HG03159 (cell line): Measurements from ENCODE around the gene SEC16A.

Experiments
- ATAC-seq: cut with Tn5 transposase; IDR thresholded peaks from one replicate; pipeline ENCODE4 v1.9.1; 2021; ENCODE audit warnings: mild to moderate bottlenecking, moderate library complexity; ENCODE audit not compliant: unreplicated experiment

SEC16A gene

DNA sequence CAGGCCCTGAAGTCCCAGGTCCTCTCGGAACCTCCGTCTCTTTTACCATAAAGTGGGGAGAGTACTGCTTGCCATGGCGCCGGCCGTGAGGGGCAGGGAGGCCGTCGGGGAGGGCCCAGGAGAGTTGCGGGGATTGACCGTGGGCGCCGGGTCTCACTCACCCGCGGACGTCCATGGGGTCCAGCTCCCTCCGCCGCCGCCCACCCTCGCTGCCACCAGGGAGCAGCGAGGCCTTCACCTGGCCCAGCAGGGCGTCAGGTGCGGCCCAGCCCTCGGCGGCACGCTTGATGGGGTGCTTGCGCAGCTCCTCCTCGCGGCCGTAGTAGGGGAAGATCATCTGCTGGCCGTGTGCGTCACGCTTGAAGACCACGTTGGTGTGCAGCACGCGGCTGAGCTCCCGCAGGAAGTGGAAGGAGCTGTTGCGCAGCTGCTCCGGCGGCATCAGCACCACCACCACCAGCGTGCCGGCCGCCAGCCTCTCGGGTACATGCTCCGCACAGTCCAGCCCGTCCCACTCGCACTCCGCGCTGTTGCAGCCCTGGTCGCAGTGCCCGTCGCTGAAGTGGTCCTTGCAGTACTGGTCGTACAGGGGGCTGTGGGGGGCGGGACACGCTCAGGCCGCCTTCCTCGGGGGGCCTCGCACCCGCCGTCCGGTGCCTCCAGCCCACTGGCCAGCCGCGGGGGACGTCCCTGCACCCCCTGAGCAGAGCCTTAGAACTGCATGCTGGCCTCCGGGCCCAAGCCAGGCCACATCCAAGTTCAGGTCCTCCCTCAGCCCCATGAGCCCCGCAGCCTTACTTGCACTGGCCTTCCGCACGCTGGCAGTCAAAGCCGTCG, 21.9 kb upstream of the SEC16A start:
- no peak for ATAC-seq

DNA sequence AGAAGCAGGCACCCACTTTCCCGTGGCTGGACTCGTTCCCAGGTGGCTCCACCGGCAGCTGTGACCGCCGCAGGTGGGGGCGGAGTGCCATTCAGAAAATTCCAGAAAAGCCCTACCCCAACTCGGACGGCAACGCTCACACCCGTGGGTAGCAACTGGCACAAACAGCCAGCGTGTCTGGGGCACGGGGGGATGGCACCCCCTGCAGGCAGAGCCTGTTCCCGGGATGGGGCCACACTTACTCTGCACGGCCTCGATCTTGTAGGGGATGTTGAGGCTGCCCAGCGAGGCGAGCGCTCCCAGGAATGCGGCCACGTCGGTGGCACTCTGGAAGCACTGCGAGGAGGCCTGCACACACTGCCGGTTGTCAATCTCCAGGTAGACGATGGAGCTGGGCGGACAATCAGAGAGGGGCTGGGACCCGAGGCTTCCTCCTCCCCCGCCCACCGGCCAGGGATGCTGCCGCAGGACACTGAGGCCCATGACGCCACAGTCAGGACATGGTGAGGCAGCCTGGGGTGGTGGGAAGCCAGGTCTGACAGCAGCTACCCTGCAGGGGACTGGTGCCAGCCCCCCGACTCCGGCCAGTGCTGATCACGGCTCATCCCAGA, 20.2 kb upstream of the SEC16A start:
- ATAC-seq: no peak

DNA sequence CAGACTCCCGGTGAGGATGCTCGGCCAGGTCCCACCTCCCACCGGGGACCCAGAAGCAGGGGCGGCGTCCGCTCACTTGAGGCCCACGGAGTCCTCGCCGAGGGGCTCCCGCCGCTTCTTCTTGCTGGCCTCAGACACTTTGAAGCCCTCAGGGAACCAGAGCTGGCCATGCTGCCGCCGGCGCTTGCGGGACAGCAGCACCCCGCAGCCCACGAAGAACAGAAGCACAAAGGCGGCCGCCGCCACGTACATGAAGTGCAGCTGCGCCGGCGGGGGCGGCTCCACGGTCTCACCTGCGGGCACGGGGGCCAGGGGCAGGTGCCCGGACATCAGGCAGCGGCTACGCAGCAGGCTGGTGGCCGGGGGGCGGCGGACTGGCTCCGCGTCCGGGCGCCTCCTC, 19.4 kb upstream of the SEC16A start:
- ATAC-seq: no peak

DNA sequence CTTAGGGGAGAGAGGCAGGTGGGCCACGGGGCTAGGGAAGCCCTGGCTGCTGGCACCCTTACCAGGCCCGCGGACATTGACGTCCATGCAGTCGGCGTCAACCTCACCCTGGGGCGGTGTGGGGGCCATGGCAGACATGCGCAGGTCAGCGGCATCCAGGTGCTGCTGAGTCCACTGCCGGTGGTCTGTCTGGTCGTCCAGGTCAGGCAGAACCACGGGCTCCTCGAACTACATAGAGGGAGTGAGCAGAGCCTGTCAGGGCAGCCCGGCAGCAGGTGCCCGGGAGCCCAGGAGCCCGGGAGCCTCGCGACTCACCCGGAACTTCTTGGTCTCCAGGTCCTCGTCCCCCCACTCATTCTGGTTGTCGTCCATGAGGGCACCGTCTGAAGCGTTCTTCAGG, 18.8 kb upstream of the SEC16A start:
- no peak for ATAC-seq

DNA sequence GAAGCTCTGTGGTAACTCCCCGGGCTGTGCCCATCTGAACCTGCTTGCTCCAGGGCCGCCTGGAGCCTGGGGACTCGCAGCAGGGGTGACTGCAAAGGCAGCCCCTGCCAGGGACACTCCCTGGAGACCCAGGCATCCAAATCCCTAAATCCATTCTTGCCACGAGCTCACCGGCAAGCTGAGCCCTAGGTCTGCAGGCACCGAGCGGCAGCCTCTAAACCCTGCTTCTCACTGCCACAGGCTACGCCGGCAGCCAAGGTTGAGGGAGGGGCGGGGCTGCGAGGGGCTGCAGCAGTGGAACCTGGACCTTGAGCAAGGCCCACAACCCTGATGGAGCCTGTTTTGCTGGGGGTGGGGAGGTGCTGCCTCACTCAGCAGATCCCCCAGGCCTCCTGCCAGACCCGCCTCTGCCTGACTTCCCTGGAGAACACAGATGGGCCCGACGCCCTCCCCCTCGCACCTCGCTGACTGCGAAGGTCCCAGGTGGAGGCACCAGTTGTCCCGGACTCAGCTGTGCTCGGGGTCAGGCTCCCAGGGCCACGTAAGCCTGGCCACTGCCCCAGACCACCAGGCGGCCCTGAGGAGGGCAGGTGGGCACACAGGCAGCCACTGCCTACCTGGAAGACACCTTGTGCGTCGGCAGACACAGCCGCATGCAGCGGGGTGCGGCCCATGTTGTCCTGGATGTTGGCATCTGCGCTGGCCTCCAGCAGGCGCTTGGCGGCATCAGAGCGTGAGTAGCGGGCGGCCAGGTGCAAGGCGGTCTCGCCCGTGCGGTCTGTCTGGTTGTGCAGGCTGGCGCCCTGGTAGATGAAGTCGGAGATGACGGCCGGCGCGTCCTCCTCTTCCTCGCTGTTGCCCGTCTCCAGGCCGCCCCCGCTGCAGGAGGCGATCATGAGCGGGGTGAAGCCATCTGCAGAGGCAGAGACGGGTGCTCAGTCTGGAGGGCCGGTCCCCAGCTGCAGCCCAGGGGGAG, 17.4 kb upstream of the SEC16A start:
- no peak for ATAC-seq

DNA sequence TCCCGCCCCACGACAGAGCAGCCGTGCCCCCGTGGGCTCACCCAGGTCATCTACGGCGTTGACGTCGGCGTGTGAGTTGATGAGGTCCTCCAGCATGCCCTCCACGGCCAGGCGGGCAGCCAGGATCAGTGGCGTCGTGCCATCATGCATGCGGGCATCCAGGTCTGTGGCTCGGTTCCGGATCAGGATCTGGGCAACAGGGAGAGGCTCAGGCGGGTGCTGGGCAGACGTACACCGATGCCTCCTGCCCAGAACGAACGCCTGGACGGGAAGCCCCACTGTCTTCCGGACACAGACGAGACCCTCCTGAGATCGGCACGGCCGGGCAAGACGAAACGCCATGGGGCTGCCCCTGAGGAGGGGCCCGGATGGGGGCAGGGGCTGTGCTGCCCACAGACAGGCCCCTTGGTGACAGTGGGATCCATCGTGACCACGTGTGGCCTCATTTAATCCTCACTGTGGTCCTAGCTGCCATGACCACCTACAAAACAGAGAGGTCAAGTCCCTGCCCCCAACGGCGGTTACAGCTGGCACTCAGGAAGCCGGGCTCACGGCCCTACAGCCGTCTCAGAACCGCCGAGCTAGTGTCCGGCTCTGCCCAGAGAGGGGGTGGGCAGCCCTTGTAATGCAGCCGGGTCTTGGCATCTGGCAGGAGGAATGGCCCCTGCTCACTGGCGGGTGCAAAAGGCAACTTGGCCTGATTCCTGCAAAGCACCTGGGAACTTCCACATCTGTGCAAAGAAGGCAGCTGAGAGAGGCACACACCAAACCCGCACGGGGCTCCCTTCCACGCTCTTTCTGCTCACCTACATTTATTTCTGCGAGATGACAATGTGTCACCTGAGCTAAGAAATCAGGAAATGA, 16.5 kb upstream of the SEC16A start:
- ATAC-seq: no peak

DNA sequence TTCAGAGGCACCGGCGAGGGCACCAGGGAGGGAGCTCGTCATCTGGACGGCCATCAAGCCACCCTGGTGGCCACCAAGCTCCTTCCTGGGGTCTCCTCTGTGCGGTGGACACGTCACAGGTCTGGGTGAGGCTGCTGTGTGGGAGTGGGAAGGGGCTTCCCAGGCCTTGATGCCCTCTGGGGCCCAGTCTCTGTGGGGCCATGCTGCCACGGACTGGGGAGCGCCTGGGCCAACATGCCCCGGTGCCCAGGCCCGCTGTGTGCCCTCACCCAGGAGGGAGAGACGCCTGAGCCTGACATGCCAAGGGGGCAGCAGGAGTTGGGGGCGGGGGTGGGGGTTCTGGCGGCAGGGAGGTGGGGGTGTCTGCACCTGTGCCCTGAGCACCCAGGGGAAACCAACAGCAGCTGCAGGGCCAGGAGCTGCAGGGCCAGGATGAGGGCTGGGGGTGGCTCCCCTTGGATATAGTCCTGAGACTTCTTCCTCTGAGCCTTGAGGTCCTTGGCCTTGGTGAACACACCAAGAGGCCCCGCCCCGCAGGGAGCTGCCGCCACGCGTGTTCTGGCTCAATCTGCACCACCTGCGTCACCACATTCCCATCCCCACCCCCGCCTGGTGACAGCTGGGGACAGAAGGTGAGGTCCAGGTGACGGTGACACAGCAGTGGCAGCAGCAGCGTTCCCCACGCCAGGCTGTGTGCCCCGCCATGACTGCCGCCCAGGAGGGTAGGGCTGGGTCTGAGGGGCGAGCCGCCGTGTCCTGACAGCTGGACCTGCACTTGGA, 15.3 kb upstream of the SEC16A start:
- no peak for ATAC-seq

DNA sequence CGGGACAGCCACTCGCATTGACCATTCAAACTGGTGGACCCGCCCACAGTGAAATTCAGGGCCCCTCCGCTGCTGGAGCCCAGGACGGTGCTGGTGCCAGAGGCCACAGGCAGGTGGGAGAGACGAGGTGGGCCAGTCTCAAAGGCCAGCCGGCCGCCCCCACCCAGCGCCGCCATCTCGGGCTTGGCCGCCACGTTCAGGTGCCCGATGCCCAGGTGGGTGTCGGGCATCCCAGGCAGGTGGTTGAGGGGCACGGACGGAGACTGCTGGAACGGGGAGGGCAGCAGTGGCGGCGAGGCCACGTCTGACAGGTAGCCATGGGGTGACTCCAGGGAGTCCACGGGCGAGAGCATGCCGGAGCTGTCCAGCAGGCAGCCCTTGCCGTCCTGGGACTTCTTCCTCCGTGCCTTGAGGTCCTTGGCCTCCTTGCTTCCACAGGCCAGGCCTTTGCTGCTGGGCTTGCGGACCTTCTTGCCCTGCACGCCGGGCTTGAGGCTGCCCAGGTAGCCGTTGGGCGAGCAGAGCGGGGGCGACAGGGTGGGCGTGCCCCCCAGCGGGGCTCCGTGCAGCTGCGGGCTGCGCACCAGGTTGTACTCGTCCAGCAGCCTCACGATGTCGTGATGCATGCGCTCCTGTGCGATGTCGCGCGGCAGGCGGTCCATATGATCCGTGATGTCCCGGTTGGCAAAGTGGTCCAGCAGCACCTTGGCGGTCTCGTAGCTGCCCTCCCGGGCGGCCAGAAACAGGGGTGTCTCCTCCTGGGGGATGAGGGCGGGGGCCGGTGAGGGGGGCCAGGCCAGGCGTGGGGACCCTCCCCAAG, 14.2 kb upstream of the SEC16A start:
- no peak for ATAC-seq

DNA sequence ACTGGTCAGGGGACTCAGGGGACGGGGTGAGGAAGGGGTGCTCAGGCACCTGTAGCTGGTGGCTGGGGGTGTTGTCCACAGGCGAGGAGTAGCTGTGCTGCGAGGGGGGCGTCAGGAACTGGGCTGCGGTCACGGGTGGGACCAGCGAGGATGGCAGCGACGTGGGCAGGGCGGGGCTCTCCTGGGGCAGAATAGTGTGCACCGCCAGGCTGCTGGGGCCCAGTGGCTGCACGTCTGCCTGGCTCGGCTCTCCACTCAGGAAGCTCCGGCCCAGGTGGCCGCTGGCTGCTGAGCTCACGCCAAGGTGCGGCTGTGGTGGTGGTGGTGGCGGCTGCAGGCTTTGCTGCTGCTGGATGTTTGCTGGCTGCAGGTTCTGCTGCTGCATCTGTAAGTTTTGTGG, 13.3 kb upstream of the SEC16A start:
- no peak for ATAC-seq

DNA sequence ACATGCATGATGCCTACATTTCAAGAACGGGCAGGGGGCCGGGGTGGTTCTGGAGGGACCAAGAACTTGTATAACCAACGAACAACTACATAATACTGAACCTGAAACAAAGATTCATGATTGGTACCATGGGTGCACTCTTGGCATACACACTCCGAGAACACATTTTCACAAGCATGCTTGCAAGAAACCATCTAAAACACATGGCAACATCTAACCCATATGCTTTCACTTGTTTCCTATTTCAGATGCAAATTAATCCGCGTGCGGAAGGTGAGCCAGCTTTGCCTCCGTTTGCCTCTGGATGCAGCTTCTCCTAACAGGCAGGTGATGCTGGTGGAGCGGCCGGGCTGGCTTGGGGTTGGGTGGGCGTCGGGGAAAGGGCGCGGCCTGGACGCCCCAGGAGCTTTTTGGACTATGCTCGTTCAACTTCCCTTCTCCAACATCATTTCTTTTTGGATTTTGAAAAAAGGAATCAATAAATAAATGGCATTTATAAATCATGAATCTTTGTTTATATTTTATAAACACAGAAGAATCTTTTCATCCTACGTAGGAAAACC, 12.5 kb upstream of the SEC16A start:
- ATAC-seq: no peak

DNA sequence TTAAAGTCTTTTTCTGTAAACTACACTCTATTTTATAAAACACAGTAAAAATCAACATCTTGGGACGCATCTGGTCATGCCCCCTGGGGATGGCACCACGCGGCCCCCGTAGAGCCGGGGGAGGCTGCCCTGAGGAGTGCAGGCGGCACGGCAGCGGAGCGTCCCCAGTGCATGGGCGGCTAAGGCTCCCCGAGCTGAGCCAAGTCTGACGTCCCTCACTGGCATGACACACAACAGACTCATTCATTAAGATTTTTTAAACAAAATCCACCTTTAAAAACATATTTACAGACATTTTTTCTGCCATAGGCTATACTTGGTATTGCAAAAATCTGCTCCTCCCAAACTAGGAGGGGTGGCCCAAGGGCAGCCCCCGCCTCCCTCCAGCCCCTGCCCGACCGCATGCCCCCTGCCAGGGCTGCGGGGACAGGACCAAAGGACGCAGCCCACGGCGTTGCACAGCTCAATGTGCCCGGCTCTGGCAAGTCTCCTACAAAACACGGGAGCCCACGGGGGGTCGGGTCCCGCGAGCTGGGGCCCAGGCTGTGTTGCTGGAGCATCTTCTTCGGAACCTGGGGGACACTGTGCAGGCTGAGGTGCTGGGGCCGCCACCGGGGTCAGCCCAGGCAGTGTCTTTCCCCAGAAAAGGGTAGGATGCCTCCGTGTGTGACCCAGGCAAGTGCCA, 11.8 kb upstream of the SEC16A start:
- ATAC-seq: no peak

DNA sequence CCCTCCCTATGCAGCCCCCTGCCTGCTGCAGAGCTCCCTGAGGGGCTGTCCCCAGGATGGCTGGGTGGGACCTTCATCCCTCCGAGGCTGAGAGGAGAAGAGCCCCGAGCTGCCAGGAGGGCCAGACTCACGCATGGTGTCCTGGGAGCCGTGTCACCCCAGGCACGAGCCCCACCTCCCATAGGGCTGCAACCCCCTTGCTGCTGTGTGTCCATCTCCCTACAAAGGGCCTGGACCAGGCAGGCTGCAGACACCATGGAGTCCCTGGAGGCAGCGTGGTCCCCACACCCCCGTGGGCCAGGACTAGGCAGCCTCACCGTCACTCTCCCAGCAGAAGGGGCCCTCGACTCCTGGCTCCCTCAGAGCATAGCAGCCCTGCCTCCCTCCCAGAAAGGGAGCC, 11.2 kb upstream of the SEC16A start:
- ATAC-seq: no peak

DNA sequence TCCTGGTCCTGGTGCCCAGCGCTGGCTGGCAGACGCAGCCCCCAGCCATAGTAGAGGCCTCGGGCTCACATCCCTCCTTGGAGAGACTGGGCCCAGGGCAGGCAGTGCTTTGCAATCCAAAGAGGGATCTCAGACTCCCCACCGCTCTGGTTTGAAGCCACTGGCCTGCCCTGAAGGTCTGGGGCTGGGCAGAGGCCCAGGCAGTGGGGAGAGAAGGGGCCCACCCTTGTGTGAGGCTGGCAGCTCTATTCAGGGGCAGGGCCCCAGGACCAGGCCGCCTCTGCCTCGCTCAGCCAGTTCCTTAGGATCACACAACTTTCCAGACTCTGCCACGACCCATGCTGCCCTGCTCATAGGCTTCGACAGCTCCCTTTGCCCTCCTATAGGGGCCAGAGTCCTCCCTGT, 10.7 kb upstream of the SEC16A start:
- ATAC-seq: no peak

DNA sequence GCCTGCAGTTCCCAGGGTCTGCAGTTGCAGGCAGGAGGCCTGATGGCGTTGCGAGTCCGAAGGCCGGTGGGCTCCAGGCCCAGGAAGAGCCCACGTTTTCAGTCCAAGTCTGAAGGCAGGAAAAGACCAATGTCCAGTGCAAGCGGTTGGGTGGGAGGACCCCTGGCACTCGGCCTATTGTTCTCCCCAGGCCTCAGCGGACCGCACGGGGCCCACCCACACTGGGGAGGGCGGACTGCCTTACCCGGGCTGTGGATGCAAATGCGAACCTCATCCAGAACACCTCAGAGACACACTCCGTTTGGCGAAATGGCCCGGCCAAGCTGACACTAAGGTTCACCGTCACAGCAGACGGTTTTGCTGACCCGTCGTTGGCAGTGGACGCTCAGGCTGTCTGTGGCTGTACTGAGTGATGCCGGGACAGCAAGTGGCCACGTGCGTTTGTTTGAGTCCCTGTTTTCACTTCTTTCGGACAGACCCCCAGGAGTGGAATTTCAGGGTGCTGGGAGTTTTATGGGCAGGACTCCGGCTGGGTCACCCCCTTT, 10.2 kb upstream of the SEC16A start:
- ATAC-seq: no peak

DNA sequence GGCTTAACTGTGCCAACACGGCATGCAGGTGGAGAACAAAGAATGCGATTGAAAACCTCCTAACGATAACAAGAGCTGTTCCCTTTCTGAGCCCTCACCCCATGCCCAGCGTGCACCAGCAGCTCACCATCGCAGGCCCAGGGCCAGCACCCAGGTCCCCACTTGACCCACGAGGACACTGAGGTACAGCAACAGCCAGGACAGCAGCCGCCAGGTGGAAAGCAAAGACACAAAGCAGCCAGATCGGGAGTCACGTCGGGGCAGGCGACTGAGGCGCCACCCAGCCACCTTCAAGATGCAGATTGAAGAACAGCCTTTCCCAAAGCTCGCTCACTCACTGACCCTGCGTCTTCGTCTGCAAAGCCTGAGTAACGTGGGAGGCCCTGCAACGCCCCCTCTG, 6.9 kb upstream of the SEC16A start:
- no peak for ATAC-seq

DNA sequence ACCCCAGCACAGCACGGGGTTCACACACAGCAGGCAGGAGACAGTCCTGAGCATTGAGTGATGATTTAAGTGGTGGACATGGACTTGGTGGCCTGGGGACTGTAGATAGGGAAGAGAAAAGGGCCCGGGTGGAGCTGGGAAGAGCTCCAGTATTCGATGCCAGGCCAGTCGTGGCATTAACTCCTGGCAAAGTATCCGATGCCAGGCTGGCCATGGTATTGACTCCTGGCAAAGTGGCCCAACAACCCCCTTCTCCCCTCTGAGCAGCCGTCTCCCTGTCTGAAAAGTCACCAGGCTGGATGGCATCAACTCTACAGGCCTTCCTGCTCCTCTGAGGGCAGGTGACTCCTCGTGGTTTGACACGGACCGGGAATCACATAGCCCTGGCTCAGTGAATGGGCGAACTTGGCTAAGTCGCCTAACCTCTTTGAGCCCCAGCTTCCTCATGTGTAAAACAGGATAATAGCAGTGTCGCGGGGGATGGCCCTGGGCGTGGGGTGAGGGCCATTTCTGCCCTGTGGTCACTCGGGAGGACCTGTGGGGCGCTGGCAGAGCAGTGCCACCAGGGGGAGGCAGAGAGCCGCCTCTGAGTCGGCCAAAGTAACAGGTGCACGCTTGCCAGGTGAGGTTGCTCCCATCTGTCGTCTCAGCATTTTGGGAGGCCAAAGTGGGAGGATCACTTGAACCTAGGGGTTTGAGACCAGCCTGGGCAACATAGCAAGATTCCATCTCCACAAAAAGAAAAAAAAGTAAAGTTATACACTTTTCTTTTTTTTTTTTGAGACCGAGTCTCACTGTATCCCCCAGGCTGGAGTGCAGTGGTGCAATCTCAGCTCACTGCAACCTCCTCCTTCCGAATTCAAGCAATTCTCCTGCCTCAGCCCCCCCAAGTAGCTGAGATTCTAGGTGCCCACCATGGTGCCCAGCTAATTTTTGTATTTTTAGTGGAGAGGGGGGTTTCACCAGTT, 5.7 kb upstream of the SEC16A start:
- no peak for ATAC-seq

DNA sequence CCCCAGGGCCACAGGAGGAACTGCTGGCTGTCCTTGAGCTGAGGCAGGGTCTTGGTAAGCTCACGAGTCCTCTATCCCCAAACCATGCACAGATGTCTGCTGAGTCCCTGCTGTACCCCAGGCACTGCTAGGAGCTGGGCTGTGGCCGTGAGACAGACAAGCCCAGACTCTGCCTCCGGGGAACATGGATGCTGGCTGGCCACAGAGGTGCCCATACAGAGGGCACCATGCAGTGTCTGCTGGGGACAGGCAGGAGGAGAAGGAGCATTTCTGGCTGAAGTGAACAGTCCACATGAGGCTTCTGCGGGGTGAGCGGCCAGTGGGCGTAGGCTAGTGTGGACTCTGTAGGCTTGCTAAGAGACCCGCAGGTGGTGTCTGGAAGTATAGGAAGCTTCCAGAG, 4.8 kb upstream of the SEC16A start:
- ATAC-seq: no peak
